ENCODE measurements around the gene CCDC60.

CCDC60 gene

GRCh38 chr12:119334430-119335170 lies at the start of gene CCDC60:
TSS of gene CCDC60 (plus strand) at chr12:119334729. CDS start at chr12:119335177, 448 bp downstream.
- DNase-seq (ENCODE audit: low read depth) = no peak

DNA sequence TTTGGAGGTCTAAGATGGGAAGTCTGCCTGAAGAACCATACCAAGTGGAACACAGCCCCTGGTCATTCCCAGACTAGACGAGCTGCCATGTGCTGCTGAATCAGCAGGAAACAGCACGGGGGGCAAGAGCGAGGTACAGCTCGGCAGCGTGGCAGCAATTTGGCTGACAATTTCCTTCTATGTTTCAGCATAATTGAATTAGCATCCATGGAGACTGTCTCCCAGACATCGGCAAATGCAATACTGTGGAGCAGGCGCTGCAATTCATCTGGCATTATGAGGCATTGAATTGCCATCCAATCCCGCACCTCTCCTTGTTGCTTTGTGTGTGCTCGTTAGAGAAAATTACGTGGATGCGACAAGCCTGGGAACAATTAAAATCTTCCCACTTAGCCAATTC lies 46.0 kb upstream of the CCDC60 start:
- DNase-seq (ENCODE audit: low read depth) = no peak

- no peak for DNase-seq (ENCODE audit: low read depth)
These were observed 41.5 kb upstream of the CCDC60 start for GRCh38 chr12:119292893-119293630.

DNA sequence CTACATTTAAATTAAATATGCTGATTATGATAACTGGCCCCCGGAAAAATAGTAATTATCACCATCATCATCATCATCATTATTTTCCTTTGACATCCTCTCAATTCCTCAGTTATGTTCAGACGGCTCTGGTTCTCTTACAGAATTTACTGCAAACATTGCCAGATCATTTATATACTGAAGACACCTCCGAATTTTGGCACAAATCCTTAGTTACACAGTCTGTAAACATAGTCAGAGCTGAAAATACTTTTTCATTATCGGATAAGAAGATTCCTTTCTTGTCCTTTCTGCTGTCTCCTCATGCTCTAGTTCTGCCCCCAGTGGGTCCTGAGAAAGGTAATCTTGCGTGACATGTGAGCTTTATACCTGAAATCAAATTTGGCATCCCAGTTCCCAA lies 40.3 kb upstream of the CCDC60 start:
- DNase-seq (ENCODE audit: low read depth) = no peak

DNA sequence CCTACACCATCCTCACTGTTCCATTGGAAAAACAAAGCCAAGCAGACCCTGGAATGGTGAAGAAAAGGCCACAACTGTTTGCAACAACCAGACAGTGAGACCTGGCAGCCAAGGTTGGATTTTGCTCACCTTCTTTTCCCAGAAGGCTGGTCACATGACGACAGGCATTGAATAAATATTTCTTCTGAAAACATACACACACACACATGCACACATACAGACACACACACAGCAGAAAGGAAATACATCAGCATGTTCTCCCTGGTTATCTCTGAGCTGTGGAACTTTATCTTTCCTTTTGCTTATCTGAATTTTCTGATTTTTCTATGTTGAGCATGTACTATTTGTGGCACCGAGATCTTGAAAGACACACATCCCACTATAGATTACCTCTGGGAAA lies 38.0 kb upstream of the CCDC60 start:
- DNase-seq (ENCODE audit: low read depth) = no peak

GRCh38 chr12:119299130-119299529 lies 35.4 kb upstream of the CCDC60 start:
- DNase-seq (ENCODE audit: low read depth) = no peak

DNA sequence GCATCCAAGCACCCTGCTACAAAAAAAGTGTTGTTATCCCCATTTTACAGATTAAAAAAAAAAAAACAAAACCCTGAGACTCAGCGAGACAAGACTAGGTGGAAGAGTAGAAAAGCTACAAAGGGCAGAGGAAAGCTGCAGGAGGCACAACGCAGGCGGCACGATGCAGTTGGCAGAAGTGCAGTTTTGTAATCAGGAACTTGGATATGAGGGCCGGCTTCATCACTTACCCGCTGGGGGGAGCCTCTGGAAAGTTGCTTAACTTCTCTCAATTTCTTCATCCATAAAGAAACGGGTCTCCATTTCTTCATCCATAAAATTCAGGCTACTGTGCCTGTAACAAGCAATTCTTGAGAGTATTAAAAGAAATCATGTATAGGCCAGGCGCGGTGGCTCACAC lies 33.1 kb upstream of the CCDC60 start:
- no peak for DNase-seq (ENCODE audit: low read depth)

GRCh38 chr12:119302451-119303080 lies 32.0 kb upstream of the CCDC60 start:
- DNase-seq (ENCODE audit: low read depth) = no peak

- no peak for DNase-seq (ENCODE audit: low read depth)
These were observed 27.9 kb upstream of the CCDC60 start for GRCh38 chr12:119306593-119306992.

DNA sequence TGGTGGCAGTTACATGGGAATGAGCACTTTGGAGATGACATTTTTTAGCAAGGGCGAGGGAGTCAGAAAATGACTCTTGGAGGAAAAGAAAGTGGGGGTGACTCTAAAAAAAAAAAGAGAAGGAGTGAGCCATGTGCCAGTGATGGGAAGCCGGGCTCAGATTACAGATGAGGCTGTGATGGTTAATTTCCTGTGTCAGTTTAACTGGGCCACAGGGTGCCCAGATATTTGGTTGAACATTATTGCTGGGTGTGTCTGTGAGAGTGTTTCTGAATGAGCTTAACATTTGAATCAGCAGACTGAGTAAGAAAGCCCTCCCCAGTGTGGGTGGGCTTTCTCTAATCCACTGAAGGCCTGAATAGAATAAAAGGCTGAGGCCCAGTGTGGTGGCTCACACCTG lies 26.8 kb upstream of the CCDC60 start:
- DNase-seq (ENCODE audit: low read depth) = no peak

DNA sequence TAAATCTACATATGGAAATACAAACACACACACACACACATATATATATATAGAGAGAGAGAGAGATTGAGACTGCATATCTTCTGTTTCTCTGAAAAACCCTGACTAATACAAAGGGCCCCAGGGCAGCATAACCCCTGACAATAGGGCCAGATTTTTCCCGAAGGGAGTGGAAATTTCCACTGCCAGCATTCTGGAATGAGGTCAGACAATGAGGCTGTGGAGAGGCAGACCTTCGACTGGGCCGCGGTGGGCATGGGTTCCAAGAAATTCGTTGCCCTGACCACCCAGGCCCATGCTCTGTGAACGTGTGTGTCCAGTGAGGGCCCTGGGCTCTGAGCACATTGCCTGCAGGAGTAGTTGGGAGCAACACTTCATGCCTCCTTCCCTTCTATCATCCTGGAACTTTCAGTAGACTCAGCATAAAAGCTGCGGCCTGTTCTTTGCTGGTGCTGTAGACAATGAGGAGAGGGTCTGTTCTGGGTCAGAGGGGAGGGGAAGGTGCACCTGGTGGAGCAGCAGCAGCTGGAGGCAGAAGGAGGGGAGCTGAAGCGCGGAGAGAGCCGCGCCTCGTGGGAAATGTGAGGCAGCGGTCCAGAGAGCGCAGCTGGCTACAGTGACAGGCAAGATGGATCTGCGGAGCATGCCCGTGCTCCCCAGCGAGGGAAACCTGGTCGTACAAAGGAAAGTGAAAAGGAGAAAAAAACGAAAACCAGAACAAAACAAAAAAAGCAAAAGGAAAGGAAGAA lies 25.6 kb upstream of the CCDC60 start:
- no peak for DNase-seq (ENCODE audit: low read depth)

- no peak for DNase-seq (ENCODE audit: low read depth)
These were observed 22.7 kb upstream of the CCDC60 start for GRCh38 chr12:119311878-119312277.

GRCh38 chr12:119312904-119313303 lies 21.6 kb upstream of the CCDC60 start:
- no peak for DNase-seq (ENCODE audit: low read depth)

DNA sequence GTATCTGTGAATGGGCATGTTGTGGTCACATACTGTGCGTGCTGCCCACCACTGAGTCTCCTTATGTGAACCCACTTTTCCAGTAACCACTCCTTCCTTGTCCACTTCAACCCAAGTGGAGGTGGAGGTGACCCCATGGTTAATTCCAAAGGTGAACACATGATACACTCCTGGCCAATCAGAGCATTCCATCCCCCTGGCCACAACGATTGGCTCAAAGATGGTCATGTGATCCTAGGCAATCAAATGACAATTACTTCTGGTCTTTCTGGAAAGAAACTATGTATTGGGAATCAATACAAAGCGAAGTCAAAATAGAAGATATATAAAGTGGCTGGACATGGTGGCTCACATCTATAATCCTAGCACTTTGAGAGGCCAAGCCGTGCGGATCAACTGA lies 20.2 kb upstream of the CCDC60 start:
- DNase-seq (ENCODE audit: low read depth) = no peak

DNA sequence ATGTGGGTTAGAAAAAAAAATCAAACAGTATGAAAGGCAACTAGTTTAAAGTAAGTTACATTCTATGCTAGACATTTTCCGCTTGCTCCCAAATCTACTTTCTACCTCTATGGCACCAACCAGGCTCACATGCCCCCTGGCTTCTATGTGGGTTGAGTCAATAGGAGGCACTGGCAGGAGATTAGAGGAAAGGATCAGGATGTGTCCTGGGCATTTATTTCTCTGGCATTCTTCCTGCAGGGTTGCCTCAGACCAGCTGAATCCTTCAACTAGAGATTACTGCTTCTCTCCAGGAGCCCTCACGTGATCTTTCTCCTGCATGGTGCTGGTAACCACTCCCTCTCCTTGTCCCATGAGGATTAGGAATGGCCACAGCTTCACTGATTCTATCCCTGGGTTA lies 14.9 kb upstream of the CCDC60 start:
- no peak for DNase-seq (ENCODE audit: low read depth)

DNA sequence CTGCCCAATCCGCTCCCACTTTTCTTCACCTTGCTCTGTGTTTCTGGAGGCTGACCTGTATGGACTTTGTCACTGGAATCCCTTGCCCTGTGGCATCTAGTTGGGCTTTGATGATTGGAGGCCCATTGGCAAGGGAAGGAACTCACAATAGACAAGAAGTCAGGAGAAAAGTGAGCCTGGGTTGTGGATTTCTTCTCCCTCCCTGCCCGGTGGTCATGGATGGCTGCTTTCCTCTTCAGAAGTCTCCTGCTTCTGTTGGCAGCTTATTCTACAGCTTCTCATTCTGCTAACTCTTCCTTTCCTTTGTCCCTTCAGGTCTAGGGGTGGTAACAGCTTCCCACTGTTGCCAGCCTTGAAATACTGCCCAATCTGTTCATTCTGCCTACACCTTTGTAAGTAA lies 13.9 kb upstream of the CCDC60 start:
- no peak for DNase-seq (ENCODE audit: low read depth)

GRCh38 chr12:119322301-119322723 lies 12.2 kb upstream of the CCDC60 start:
- DNase-seq (ENCODE audit: low read depth) = no peak

DNA sequence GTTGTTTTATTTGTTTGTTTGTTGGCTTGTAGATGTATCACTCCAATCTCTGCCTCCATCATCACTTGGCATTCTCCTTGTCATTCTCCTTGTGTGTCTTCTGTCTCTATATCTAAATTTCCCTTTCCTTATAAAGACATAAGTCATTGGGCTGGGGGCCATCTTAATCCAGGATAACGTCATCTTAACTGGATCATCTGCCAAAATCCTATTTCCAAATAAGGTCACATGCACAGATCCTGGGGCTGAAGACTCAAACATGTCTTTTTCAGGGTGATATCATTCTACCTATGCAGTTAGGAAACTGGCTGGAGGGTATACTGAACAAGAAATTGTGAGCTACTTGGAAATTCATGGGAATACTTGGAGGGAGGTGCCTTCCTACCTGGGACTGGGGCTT lies 8.7 kb upstream of the CCDC60 start:
- DNase-seq (ENCODE audit: low read depth) = no peak

GRCh38 chr12:119326341-119326740 lies 8.2 kb upstream of the CCDC60 start:
- DNase-seq (ENCODE audit: low read depth) = no peak

DNA sequence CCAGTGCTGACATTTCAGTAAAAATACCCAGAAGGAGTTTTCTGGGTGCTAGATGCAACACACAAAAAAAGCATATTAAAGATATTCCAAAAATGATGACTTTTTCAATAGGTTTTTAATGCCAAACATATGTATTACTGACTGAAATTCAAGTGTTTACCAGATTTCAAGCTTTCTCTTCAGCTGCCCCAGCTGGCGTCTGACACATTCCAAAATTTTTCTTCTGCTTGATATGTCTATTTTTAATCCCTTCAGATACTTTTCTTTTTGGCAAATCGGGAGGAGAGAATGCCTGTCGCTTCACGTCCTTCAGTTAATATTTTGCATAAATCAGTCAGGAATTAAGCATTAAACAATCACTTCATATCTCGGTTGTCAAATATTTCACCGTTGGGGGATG lies 7.1 kb upstream of the CCDC60 start:
- DNase-seq (ENCODE audit: low read depth) = no peak

GRCh38 chr12:119328111-119328510 lies 6.4 kb upstream of the CCDC60 start:
- DNase-seq (ENCODE audit: low read depth) = no peak

DNA sequence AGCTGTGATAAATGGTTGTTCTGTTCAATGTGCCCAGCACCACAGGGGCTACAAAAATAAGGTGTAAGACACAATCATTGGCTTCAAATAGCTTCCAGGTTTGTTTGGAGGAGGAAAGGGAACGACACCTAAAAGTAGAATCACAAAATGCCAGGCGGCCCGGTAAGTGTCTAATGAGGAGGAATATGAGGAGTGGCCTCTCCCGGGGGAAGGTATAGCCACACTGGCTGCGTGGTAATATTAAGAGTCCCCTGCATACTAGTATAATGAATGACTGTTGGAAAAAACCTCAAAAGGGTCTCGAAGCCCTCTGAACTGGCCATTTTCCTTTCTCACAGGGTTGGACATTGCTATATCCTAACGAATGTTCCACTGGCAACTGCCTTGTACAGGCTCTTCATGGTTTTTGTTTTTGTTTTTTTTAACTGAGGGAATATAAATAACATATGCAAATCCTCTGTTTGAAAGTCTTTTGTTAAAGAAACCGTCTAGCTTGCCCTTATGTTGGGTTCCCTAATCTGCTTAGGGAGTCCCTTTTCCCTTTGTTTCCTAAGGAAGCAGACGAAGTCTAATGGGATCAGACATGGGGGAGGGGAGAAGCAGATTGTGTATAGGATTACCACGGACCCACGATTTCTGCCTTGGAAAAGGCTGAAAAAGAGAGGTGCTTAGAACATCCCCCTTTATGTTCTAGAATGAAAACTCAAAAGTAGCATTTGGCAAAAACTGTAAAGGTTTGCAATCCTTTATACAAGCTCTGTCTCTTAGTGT lies 4.2 kb downstream of the CCDC60 start:
- no peak for DNase-seq (ENCODE audit: low read depth)

Data from stimulated activated CD8-positive, alpha-beta memory T cell treated with anti-CD3 and anti-CD28 coated beads, Interleukin-15, amount 100 ng/mL, for 24 hours (primary cell).